Measurements from ENCODE around the gene POU2F2. TPM values are rescaled to one million over a fixed set of nuclear protein-coding genes. Genes with fewer than 3 reads are reported as not detected.
"Not testable (repeated sequence)": the region's sequence is repeated elsewhere in the genome, so short reads cannot be mapped to it uniquely, and the experiment has no call there.

The POU2F2 gene
- total RNA-seq, 6 experiments from 2014 or later = 6.4 to 11.0 (median 7.8) TPM

DNA sequence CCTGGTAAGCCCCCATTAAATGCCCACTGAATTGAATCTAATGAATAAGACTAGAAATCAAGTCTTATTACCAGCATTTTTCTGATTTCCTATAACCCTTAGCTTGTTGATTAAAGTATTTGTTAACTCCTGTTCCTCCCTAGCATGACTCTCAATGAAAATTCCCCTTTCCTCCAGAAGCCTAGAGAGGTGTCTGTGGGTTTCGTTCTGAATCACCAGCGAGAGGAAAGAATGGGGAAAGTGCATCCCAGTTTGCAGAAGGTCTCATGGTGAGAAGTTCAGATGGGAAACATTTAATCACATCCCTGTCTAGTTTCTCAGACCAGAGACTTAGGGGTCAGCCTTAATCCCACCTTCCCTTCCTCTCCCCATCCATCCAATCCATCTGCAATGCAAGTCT, 26.9 kb downstream of the POU2F2 start:
- DNase-seq = no peak
- Mint-ChIP-seq H3K27ac (no peak overlapping the region), H3K4me1 (ENCODE audit: low read depth) (peaks cover 24% of the 10 kb centered on the region), H3K9me3 (no peaks in the 10 kb centered on the region), H3K4me3 (no peak overlapping the region), H3K27me3 (ENCODE audit: insufficient read depth) (no peaks in the 10 kb centered on the region; the same call in 1 of the 2 replicates), H3K36me3 (ENCODE audit: low read depth) (no peaks in the 10 kb centered on the region)
- TF ChIP-seq, protein P1, sequence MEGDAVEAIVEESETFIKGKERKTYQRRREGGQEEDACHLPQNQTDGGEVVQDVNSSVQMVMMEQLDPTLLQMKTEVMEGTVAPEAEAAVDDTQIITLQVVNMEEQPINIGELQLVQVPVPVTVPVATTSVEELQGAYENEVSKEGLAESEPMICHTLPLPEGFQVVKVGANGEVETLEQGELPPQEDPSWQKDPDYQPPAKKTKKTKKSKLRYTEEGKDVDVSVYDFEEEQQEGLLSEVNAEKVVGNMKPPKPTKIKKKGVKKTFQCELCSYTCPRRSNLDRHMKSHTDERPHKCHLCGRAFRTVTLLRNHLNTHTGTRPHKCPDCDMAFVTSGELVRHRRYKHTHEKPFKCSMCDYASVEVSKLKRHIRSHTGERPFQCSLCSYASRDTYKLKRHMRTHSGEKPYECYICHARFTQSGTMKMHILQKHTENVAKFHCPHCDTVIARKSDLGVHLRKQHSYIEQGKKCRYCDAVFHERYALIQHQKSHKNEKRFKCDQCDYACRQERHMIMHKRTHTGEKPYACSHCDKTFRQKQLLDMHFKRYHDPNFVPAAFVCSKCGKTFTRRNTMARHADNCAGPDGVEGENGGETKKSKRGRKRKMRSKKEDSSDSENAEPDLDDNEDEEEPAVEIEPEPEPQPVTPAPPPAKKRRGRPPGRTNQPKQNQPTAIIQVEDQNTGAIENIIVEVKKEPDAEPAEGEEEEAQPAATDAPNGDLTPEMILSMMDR (IDR thresholded peaks at IDR 0.05) = no peak

DNA sequence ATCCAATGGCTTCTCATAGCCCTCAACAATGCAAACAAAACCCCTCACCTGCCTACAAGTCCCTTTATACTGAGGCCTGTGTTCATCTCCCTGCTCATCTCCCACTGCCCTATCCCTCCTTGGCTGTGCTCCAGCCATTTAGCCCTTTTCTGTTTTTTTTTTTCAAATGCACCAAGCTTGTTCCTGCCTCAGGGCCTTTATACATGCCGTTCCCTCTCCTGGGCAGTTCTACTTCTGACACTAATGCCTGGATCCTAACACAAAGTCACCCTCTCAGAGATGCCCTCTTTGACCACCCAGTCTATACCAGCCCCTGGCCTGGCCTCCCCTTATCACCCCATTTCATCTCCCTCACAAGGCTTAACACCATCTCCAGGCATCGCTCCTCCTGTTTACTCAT, 29.4 kb downstream of the POU2F2 start:
- DNase-seq = no peak
- H3K4me1 Mint-ChIP-seq (ENCODE audit: low read depth) = peaks cover 8% of the 10 kb centered on the region
- no peaks in the 10 kb centered on the region; the same call in 1 of the 2 replicates for H3K27me3 Mint-ChIP-seq (ENCODE audit: insufficient read depth)
- H3K4me3 Mint-ChIP-seq = no peak overlapping the region
- TF ChIP-seq, protein P1 (IDR thresholded peaks at IDR 0.05) = no peak
- H3K27ac Mint-ChIP-seq = no peak overlapping the region; the same call in 1 of the 2 replicates
- no peaks in the 10 kb centered on the region for H3K9me3 Mint-ChIP-seq
- no peaks in the 10 kb centered on the region; the same call in 1 of the 2 replicates for H3K36me3 Mint-ChIP-seq (ENCODE audit: low read depth)

DNA sequence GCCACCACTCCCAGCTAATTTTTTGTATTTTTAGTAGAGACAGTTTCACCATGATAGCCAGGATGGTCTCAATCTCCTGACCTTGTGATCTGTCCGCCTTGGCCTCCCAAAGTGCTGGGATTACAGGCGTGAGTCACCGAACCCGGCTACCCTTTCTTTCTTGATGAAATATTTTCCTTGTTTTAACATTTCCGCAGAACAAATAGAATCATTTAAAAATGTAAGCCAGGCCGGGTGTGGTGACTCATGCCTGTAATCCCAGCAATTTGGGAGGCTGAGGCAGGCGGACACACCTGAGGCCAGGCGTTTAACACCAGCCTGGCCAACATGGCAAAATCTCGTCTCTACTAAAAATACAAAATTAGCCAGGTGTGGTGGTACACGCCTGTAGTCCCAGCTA, 32.0 kb downstream of the POU2F2 start:
- not testable (repeated sequence) for DNase-seq; H3K36me3 Mint-ChIP-seq (ENCODE audit: low read depth); H3K27ac Mint-ChIP-seq; H3K27me3 Mint-ChIP-seq (ENCODE audit: insufficient read depth); H3K9me3 Mint-ChIP-seq; H3K4me3 Mint-ChIP-seq; H3K4me1 Mint-ChIP-seq (ENCODE audit: low read depth)

DNA sequence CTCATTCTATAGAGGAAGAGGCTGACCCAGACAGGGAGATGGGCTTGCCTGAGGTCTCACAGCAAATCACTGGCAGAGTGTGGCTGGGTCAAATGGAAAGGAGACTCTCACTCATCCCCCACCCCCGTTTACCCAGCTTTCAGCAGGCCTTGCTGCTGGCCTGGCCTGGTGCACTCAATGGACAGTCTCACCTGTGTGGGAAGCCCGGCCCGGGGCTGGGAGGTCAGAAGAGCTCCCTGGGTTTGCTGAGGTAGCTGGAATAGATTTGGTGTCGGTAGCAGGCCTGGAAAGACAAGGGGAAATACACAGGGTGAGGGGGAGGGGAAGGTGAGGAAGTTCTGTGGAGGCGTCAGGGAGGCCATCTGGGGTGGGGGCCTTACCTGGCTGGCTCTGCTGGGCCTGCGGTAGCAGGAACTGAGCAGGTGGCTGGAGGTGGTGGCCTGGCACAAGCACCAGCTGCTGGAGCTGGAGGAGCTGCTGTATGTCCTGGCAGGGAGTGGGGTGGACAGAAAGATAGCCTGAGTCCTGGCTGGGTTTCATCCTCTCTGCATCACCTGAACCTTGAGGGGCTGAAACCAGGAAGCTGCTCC, 32.8 kb downstream of the POU2F2 start:
- Mint-ChIP-seq H3K27me3 (ENCODE audit: insufficient read depth) (no peaks in the 10 kb centered on the region; the same call in 1 of the 2 replicates), H3K9me3 (no peaks in the 10 kb centered on the region), H3K4me1 (ENCODE audit: low read depth) (peaks cover 8% of the 10 kb centered on the region), H3K27ac (no peak overlapping the region), H3K36me3 (ENCODE audit: low read depth) (peaks cover 6% of the 10 kb centered on the region), H3K4me3 (no peak overlapping the region)
- TF ChIP-seq, protein P1 (IDR thresholded peaks at IDR 0.05) = no peak
- DNase-seq = no peak

DNA sequence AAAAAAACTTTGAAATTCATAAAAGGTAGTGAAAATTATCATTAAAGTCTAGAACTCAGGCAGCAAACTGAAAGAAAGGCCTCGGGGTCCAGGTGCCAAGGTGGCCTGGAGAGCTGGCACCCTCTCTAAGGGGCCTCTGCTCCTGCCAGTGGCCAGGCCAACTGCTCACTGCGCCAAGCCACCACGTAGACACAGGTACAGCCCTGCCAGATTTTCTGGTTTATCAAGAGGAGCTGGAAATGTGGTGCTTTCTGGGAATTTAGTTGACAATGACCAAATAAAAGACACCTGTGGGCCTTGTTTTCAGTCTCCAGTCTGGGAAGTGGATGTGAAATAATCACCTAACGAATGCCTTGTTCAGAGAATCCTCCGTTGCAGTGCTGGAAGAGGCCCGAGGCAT, 33.5 kb downstream of the POU2F2 start:
- Mint-ChIP-seq H3K27me3 (ENCODE audit: insufficient read depth) (no peaks in the 10 kb centered on the region; the same call in 1 of the 2 replicates), H3K36me3 (ENCODE audit: low read depth) (peaks cover 6% of the 10 kb centered on the region), H3K9me3 (no peaks in the 10 kb centered on the region), H3K27ac (no peak overlapping the region), H3K4me3 (no peak overlapping the region), H3K4me1 (ENCODE audit: low read depth) (peaks cover 8% of the 10 kb centered on the region)
- TF ChIP-seq, protein P1 (IDR thresholded peaks at IDR 0.05) = no peak
- no peak for DNase-seq

DNA sequence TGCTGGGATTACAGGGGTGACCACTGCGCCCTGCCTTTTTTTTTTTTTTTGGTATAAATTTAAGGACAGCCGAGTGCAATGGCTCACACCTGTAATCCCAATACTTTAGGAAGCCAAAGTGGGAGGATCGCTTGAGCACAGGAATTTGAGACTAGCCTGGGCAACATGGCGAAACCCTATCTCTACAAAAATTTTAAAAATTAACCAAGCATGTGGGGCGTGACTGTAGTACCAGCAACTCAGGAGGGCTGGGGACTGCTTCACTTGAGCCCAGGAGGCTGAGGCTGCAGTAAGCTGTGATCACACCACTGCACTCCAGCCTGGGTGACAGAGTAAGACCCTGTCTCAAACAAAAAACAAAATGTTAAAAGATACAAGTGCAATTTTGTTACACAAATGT, 34.8 kb downstream of the POU2F2 start:
- Mint-ChIP-seq H3K9me3 (no peaks in the 10 kb centered on the region), H3K27ac (no peak overlapping the region), H3K36me3 (ENCODE audit: low read depth) (peaks cover 6% of the 10 kb centered on the region), H3K4me1 (ENCODE audit: low read depth) (peaks cover 1% of the 10 kb centered on the region), H3K27me3 (ENCODE audit: insufficient read depth) (no peaks in the 10 kb centered on the region; the same call in 1 of the 2 replicates), H3K4me3 (no peak overlapping the region)
- TF ChIP-seq, protein P1 (IDR thresholded peaks at IDR 0.05) = no peak
- no peak for DNase-seq

Measured in HFFc6 (cell line).